ENCODE measurements around the gene TMEM87A.

DNA sequence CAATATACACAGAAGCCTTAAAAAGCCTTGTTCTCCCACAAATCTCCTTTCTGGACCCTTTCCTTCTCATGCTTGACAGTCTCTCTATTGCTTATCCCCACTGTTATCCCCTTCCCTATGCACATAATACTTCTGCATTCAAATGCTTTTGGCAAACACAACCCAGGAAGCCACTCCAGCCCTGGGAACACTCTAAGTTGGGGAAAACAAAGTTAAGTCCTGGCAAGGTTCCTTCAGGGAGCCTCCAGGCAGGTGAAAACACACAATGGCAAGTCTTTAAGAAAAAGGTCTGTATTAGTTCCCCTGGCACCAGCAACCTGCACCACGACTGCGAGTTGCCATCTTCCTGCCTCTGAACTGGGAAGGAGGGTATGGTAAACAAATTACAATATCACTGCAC, 19.9 kb downstream of the TMEM87A start:
- TF ChIP-seq, protein P1, sequence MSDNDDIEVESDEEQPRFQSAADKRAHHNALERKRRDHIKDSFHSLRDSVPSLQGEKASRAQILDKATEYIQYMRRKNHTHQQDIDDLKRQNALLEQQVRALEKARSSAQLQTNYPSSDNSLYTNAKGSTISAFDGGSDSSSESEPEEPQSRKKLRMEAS (IDR thresholded peaks at IDR 0.05; ENCODE audit: low read depth, low read length), result no peak
- no peak for TF ChIP-seq CTCF (IDR thresholded peaks at IDR 0.05; ENCODE audit: low read depth, low read length)

Measured in NB4 (cell line).